Stimulated activated CD8-positive, alpha-beta memory T cell treated with anti-CD3 and anti-CD28 coated beads, Interleukin-12 subunit alpha, Interleukin-12 subunit beta, amount 100 ng/mL, for 4 hours (primary cell): ENCODE data around the gene COL20A1.

Experiments used
- DNase-seq: peaks from one replicate; pipeline ENCODE4 v3.0.0-alpha.2; 2020; ENCODE audit warnings: low read depth

The COL20A1 gene

GRCh38 chr20:63350196-63350595, 57.2 kb downstream of the COL20A1 start:
- no peak for DNase-seq

DNA sequence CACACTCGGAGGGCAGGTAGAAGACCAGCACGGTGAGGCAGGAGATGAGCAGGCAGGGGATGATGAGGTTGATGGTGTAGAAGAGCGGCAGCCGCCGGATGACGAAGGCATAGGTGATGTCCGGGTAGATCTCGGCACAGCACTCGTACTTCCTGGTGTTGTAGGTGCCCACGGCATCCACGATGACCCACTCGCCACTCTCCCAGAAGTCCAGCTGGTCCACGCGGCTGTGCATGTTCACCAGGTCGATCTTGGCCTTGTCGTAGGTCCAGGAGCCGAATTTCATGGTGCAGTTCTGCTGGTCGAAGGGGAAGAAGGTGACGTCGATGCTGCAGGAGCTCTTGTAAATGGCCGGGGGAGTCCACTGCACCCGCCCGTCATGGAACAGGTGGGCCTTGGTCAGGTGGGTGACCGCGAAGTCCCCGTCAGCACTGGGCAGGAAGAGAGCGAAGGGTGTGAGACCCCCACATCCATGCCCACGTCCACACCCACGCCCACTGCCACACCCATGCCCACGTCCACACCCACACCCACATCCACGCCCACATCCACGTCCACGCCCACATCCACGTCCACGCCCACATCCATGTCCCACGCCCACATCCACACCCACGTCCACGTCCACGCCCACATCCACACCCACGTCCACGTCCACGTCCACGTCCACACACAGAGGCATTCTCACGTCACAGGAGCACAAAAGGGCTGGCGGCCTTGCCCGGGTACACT, 57.8 kb downstream of the COL20A1 start:
- DNase-seq: no peak

DNA sequence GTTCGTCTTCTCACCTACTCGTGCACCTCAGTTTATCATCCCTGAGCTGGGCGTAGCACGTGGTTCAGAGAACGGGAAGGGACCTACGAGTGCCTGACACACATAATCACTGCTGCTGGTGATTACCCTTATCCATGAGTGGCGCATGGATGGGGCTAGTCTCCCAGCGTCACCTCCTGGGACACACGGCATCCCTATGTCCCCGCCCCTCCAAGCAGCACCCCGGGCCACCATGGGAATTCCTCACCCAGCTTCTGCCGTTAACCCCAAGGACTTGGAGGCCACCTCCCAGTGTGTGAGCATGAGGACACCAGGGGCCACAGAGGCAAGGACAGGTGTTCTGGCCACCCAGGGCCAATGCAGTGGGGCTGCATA, 58.3 kb downstream of the COL20A1 start:
- no peak for DNase-seq

- DNase-seq: no peak
Observed at GRCh38 chr20:63351811-63352591, 59.0 kb downstream of the COL20A1 start.

DNA sequence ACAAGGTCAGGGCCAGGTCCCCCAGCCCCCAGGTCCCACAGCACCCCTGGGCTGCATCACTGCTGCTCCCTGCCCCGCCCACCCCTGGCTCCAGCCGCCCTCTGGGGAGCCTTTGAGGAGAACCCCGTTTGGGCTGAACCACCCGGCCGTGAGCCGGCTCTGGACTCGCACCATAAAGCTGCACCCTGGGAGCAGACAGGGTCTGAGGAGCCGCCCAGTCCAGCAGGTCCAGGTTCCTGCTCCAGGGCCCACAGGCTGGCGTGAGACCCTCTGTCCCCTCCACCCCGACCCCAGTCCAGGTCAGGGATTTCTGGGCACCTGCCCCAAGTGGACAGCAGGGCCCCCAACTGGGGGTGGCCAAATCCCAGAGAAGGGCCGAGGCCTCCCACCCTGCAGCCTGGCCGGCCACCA, 59.8 kb downstream of the COL20A1 start:
- DNase-seq: no peak

- DNase-seq: no peak
Observed at GRCh38 chr20:63354636-63355350, 61.8 kb downstream of the COL20A1 start.

GRCh38 chr20:63355781-63356295, 62.9 kb downstream of the COL20A1 start:
- DNase-seq: no peak

GRCh38 chr20:63356511-63356910, 63.5 kb downstream of the COL20A1 start:
- no peak for DNase-seq

GRCh38 chr20:63356931-63357879, 64.2 kb downstream of the COL20A1 start:
- DNase-seq: no peak

GRCh38 chr20:63357921-63358905, 65.2 kb downstream of the COL20A1 start:
- no peak for DNase-seq

DNA sequence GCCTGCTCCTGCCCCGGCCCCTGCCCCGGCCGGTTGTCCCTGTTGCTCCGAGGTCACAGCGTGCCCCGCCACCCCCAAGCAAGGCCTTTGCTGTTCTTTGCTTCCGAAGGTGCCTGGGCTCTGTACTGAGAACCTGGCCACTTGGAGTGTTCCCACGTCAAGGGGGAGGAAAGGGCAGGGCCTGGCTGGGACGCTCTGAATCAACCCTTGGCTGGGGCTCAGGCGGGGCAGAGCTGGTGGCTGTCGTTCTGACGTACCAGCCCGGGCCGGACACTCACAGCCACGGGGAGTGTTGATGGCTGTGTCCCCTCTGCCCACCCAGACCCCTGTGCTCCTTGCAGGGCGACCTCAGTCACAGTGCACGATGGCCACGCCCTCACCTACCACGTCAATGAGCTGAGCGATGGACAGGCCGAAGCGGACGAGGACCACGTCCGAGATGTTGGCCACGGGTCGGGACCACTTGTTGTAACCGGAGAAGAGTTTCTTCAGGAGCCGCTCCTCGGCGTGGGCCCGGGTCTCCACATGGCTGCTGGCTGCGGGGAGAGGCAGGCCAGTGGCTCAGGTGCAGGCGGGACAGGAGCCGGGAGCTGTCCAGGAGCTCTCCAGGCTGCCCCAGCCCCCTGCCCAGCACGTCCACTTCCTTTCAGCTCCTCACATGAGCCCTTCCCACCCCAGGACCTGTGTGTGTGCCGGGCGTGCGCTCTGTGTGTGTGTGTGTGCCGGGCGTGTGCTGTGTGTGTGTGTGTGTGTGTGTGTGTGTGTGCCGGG, 66.4 kb downstream of the COL20A1 start:
- no peak for DNase-seq

- no peak for DNase-seq
Observed at GRCh38 chr20:63359937-63360849, 67.2 kb downstream of the COL20A1 start.

GRCh38 chr20:63360850-63361518, 68.0 kb downstream of the COL20A1 start, which contains the start of gene CHRNA4:
Gene CHRNA4 (minus strand): TSS chr20:63361349. CDS start chr20:63361165, 184 bp downstream.
- DNase-seq: no peak

GRCh38 chr20:63361519-63362435, 68.8 kb downstream of the COL20A1 start:
- no peak for DNase-seq

DNA sequence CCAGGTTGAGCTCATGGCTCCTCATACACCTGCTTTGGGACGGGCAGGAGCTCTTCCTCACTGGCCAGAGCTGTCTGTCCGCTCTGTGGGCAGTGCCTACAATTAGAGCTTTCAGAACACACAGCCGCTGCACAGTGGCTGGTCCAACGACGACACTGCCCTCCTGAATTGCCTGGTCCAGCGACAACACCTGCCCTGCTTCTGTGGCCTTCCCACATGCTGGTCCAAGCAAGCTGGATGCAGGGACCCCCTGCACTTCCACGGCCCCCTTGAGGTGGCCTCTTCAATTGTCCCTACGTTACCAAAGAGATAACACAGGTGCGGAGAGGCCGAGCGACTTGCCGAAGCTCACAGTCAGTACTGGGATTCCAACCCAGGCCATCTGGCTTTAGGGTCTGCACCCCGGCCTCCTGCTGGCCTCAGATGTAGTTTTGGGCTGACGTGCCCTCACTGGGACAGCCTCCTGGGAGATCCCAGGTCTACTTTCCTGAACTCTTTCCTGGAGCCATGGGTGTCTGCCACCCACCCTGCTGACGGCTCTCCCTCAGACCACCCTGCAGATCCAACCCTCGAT, 69.5 kb downstream of the COL20A1 start:
- no peak for DNase-seq
